ENCODE data around the gene KCNQ4. TPM values are rescaled to one million over a fixed set of nuclear protein-coding genes. Genes with fewer than 3 reads are reported as not detected.

The KCNQ4 gene
- total RNA-seq, 1 experiment from 2014 or later, result 0.17 TPM

GRCh38 chr1:40754201-40754600 is 29.4 kb upstream of the KCNQ4 start:
- DNase-seq (ENCODE audit: low read depth), result no peak

- no peak for DNase-seq (ENCODE audit: low read depth)
These were observed 28.5 kb upstream of the KCNQ4 start for GRCh38 chr1:40755067-40755466.

- no peak for DNase-seq (ENCODE audit: low read depth)
These were observed 27.1 kb upstream of the KCNQ4 start for GRCh38 chr1:40756523-40756922.

- DNase-seq (ENCODE audit: low read depth), result no peak
These were observed 26.5 kb upstream of the KCNQ4 start for GRCh38 chr1:40757084-40757483.

- DNase-seq (ENCODE audit: low read depth), result no peak
These were observed 25.6 kb upstream of the KCNQ4 start for GRCh38 chr1:40758004-40758403.

GRCh38 chr1:40758578-40759343 is 24.8 kb upstream of the KCNQ4 start:
- no peak for DNase-seq (ENCODE audit: low read depth)

GRCh38 chr1:40760984-40761383 is 22.6 kb upstream of the KCNQ4 start:
- no peak for DNase-seq (ENCODE audit: low read depth)

- DNase-seq (ENCODE audit: low read depth), result no peak
These were observed 21.3 kb upstream of the KCNQ4 start for GRCh38 chr1:40762144-40762923.

GRCh38 chr1:40763742-40764532 is 19.6 kb upstream of the KCNQ4 start:
- no peak for DNase-seq (ENCODE audit: low read depth)

GRCh38 chr1:40764981-40765380 is 18.6 kb upstream of the KCNQ4 start:
- no peak for DNase-seq (ENCODE audit: low read depth)

- DNase-seq (ENCODE audit: low read depth), result no peak
These were observed 17.6 kb upstream of the KCNQ4 start for GRCh38 chr1:40766017-40766416.

GRCh38 chr1:40766560-40766959 is 17.0 kb upstream of the KCNQ4 start:
- no peak for DNase-seq (ENCODE audit: low read depth)

- no peak for DNase-seq (ENCODE audit: low read depth)
These were observed 15.2 kb upstream of the KCNQ4 start for GRCh38 chr1:40768146-40768990.

GRCh38 chr1:40769815-40770214 is 13.8 kb upstream of the KCNQ4 start:
- DNase-seq (ENCODE audit: low read depth), result no peak

- no peak for DNase-seq (ENCODE audit: low read depth)
These were observed 13.1 kb upstream of the KCNQ4 start for GRCh38 chr1:40770296-40771070.

GRCh38 chr1:40772146-40772955 is 11.2 kb upstream of the KCNQ4 start:
- DNase-seq (ENCODE audit: low read depth), result no peak

- DNase-seq (ENCODE audit: low read depth), result no peak
These were observed 9.8 kb upstream of the KCNQ4 start for GRCh38 chr1:40773748-40774265.

- DNase-seq (ENCODE audit: low read depth), result peak; percentile 54
These were observed 9.2 kb upstream of the KCNQ4 start for GRCh38 chr1:40774266-40774998.
